HepG2 (cell line): Measurements from ENCODE around the gene MAMSTR. TPM values are rescaled to one million over a fixed set of nuclear protein-coding genes. Genes with fewer than 3 reads are reported as not detected.
A peak's percentile ranks its signal among the peaks of the same experiment; 100 is the strongest.

Experiments
- AFF4 ChIP-seq: sonication (generic); formaldehyde crosslinking; IDR thresholded peaks from 2 replicates; pipeline ENCODE4 v1.4.0; 2020; ENCODE audit warnings: missing genetic modification reagents
- CBX1 ChIP-seq: IDR thresholded peaks from one replicate; pipeline ENCODE4 v1.6.1; 2016; ENCODE audit warnings: antibody characterized with exemption, low read depth
- CEBPG ChIP-seq: IDR thresholded peaks from 2 replicates; pipeline ENCODE4 v1.6.1; 2016
- E2F5 ChIP-seq: sonication (generic); formaldehyde crosslinking; conservative IDR thresholded peaks from 2 replicates; pipeline ENCODE4 v1.4.0; 2020; ENCODE audit warnings: missing genetic modification reagents
- EP300 ChIP-seq, 3 experiments: sonication (generic) in 1 of 3; formaldehyde crosslinking in 1 of 3; IDR thresholded peaks; 2 replicates each; pipeline versions ENCODE4 v1.5.1 to v1.6.1; 2011 to 2020; ENCODE audit warnings: low read depth in 2 of 3, low read length in 2 of 3, borderline replicate concordance in 1 of 3, improper control_type of control experiment in 1 of 3, mild to moderate bottlenecking in 1 of 3, missing genetic modification reagents in 1 of 3, moderate library complexity in 1 of 3
- GTF2F1 ChIP-seq: fragments of 150-350 bp; IDR thresholded peaks from 2 replicates; pipeline ENCODE4 v1.6.1; 2014; ENCODE audit warnings: low read length
- NFYB ChIP-seq: sonication (generic); formaldehyde crosslinking; IDR thresholded peaks from 2 replicates; pipeline ENCODE4 v1.4.0; 2020; ENCODE audit warnings: missing genetic modification reagents
- PCBP2 ChIP-seq: fragments of 200-400 bp; formaldehyde crosslinking; optimal IDR thresholded peaks from 2 replicates; pipeline ENCODE3; 2018; ENCODE audit warnings: low read length, low read depth; ENCODE audit not compliant: poor library complexity, severe bottlenecking
- POLR2G ChIP-seq: fragments of 200-400 bp; formaldehyde crosslinking; IDR thresholded peaks from 2 replicates; pipeline ENCODE4 v1.6.1; 2018; ENCODE audit warnings: mild to moderate bottlenecking, low read depth, low read length, moderate library complexity
- RBM39 ChIP-seq: fragments of 200-400 bp; formaldehyde crosslinking; IDR thresholded peaks from one replicate; pipeline ENCODE4 v1.6.1; 2018; ENCODE audit warnings: antibody characterized with exemption, mild to moderate bottlenecking, low read depth, low read length; ENCODE audit not compliant: poor library complexity, severe bottlenecking
- TBX3 ChIP-seq: fragments of 450-650 bp; IDR thresholded peaks from 2 replicates; pipeline ENCODE4 v1.6.1; 2017; ENCODE audit warnings: antibody characterized with exemption, mild to moderate bottlenecking, inconsistent platforms, borderline replicate concordance
- ZBTB1 ChIP-seq: sonication (generic); formaldehyde crosslinking; IDR thresholded peaks from 2 replicates; pipeline ENCODE4 v1.4.0; 2020; ENCODE audit warnings: missing genetic modification reagents, borderline replicate concordance
- ZNF225 ChIP-seq: sonication (generic); formaldehyde crosslinking; IDR thresholded peaks from 2 replicates; pipeline ENCODE4 v1.4.0; 2020; ENCODE audit warnings: mild to moderate bottlenecking, missing genetic modification reagents
- ZNF510 ChIP-seq: sonication (generic); formaldehyde crosslinking; IDR thresholded peaks from 2 replicates; pipeline ENCODE4 v1.4.0; 2020; ENCODE audit warnings: low read depth, mild to moderate bottlenecking, missing genetic modification reagents
- ZNF543 ChIP-seq: sonication (generic); formaldehyde crosslinking; IDR thresholded peaks from 2 replicates; pipeline ENCODE4 v1.4.0; 2020; ENCODE audit warnings: mild to moderate bottlenecking, missing genetic modification reagents
- ZNF549 ChIP-seq: sonication (generic); formaldehyde crosslinking; IDR thresholded peaks from 2 replicates; pipeline ENCODE4 v1.5.0; 2020; ENCODE audit warnings: missing genetic modification reagents
- ZNF770 ChIP-seq: sonication (generic); formaldehyde crosslinking; IDR thresholded peaks from 2 replicates; pipeline ENCODE4 v1.5.0; 2020; ENCODE audit warnings: mild to moderate bottlenecking, missing genetic modification reagents
- ZSCAN20 ChIP-seq: sonication (generic); formaldehyde crosslinking; IDR thresholded peaks from 2 replicates; pipeline ENCODE4 v1.4.0; 2020; ENCODE audit warnings: missing genetic modification reagents, mild to moderate bottlenecking, borderline replicate concordance
- ZXDC ChIP-seq: sonication (generic); formaldehyde crosslinking; IDR thresholded peaks from 2 replicates; pipeline ENCODE4 v1.5.0; 2020; ENCODE audit warnings: mild to moderate bottlenecking, missing genetic modification reagents
- polyA plus RNA-seq, 8 experiments: library from polyadenylated mRNA; depleted of rRNA in 3 of 8; stranded (reverse) in 7 of 8; unstranded in 1 of 8; fragments of >200 nt; fragmentation: Illumina TruSeq in 4 of 8; extraction: Trizol in 4 of 8; gene quantifications; 2 replicates each; pipeline versions ENCODE4 v1.2.1 to v1.2.3, GENCODE V29; 2011 to 2016; ENCODE audit warnings: low read depth in 4 of 8, missing spikeins in 1 of 8, mixed read lengths in 1 of 8; ENCODE audit not compliant: insufficient read depth in 1 of 8
- total RNA-seq, 5 experiments: library from RNA; depleted of rRNA; stranded (reverse); fragments of >200 nt; fragmentation: Illumina TruSeq; extraction: Trizol; gene quantifications; 2 replicates each; pipeline ENCODE4 v1.2.3, GENCODE V29; 2016; ENCODE audit warnings: low read depth in 1 of 5

Gene MAMSTR
- total and polyA plus RNA-seq, 2 of the 13 experiments (the other 11 are each of a cell fraction or from before 2014, with no cell fraction given): 2.2 to 2.4 TPM

GRCh38 chr19:48755084-48755641 lies 35.6 kb upstream of the MAMSTR start, which contains the start of gene FGF21 (continued):
- TF ChIP-seq ZNF510 (CRISPR knock-in tag): no peak
- no peak for TF ChIP-seq EP300 (IDR thresholded peaks at IDR 0.05; ENCODE audit: low read depth in 2 of 2, low read length in 2 of 2)
- peak; percentile 57; the same call in 1 of the 2 replicates for TF ChIP-seq EP300 (CRISPR knock-in tag; IDR thresholded peaks at IDR 0.05; ENCODE audit: borderline replicate concordance)
- peak; percentile 61; the same call in 1 of the 2 replicates for TF ChIP-seq ZNF225 (CRISPR knock-in tag)
- no peak for TF ChIP-seq NFYB (CRISPR knock-in tag)
- no peak for TF ChIP-seq TBX3
- peak; percentile 97 for TF ChIP-seq CEBPG
- no peak for TF ChIP-seq PCBP2
- TF ChIP-seq GTF2F1: no peak
- TF ChIP-seq ZNF770 (CRISPR knock-in tag): peak; percentile 63; the same call in 1 of the 2 replicates
- no peak for TF ChIP-seq ZBTB1 (CRISPR knock-in tag)
- no peak for TF ChIP-seq CBX1
- no peak for TF ChIP-seq ZNF549
- no peak for TF ChIP-seq RBM39
- no peak for TF ChIP-seq E2F5 (CRISPR knock-in tag)
- no peak for TF ChIP-seq AFF4 (CRISPR knock-in tag)
- TF ChIP-seq ZSCAN20 (CRISPR knock-in tag): no peak
- TF ChIP-seq POLR2G: 0 out of 2 replicates have a peak, but pooled peaks have one; percentile 27
- no peak for TF ChIP-seq ZNF543
- no peak for TF ChIP-seq ZXDC (CRISPR knock-in tag)
